WERI-Rb-1 (cell line): ENCODE results near the gene ZFYVE1.
"Not testable (repeated sequence)": the region's sequence is repeated elsewhere in the genome, so short reads cannot be mapped to it uniquely, and the experiment has no call there.

Experiments
- DNase-seq: peaks from one replicate; pipeline ENCODE4 v3.0.0-alpha.2; 2020
- H3K27ac ChIP-seq: fragments of 250-450 bp; sonication (Bioruptor Pico); 2 replicates; pipeline ENCODE4 v1.5.1; 2020; ENCODE audit warnings: mild to moderate bottlenecking, moderate library complexity
- H3K27me3 ChIP-seq: fragments of 250-450 bp; sonication (Bioruptor Pico); 2 replicates; pipeline ENCODE4 v1.5.1; 2021; ENCODE audit warnings: mild to moderate bottlenecking, low read depth, moderate library complexity; ENCODE audit not compliant: insufficient read depth, severe bottlenecking
- H3K36me3 ChIP-seq: fragments of 250-450 bp; sonication (Bioruptor Pico); 2 replicates; pipeline ENCODE4 v1.5.1; 2020; ENCODE audit warnings: mild to moderate bottlenecking, moderate library complexity
- H3K4me3 ChIP-seq: 2 replicates; pipeline ENCODE4 v1.5.1; 2011; ENCODE audit warnings: low read depth, mild to moderate bottlenecking, control low read depth, low read length
- H3K9me3 ChIP-seq: fragments of 250-450 bp; sonication (Bioruptor Pico); 2 replicates; pipeline ENCODE4 v1.5.1; 2021; ENCODE audit warnings: mild to moderate bottlenecking, moderate library complexity; ENCODE audit not compliant: severe bottlenecking
- CTCF ChIP-seq: IDR thresholded peaks from 2 replicates; pipeline ENCODE4 v1.5.1; 2011; ENCODE audit warnings: low read depth, mild to moderate bottlenecking, control low read depth, inconsistent platforms, low read length

Gene ZFYVE1

GRCh38 chr14:73055251-73055650, 28.3 kb upstream of the ZFYVE1 start:
- Histone ChIP-seq H3K27me3 (no peaks in the 10 kb centered on the region), H3K36me3 (peaks cover 8% of the 10 kb centered on the region), H3K4me3 (no peak overlapping the region), H3K9me3 (no peaks in the 10 kb centered on the region), H3K27ac (no peak overlapping the region)
- DNase-seq = no peak
- TF ChIP-seq CTCF = no peak

- H3K27me3 ChIP-seq = no peaks in the 10 kb centered on the region
- H3K9me3 ChIP-seq = no peaks in the 10 kb centered on the region
- DNase-seq = peak; percentile 71
- H3K27ac ChIP-seq = peak overlapping the region; percentile 24
- no peak for TF ChIP-seq CTCF
- no peak overlapping the region for H3K4me3 ChIP-seq
- H3K36me3 ChIP-seq = no peaks in the 10 kb centered on the region
Measured at GRCh38 chr14:73049428-73049827, 22.5 kb upstream of the ZFYVE1 start.

- no peak for TF ChIP-seq CTCF
Measured at GRCh38 chr14:73047808-73048207, 20.9 kb upstream of the ZFYVE1 start.

GRCh38 chr14:73036706-73037450, 10.0 kb upstream of the ZFYVE1 start:
- H3K36me3 ChIP-seq, H3K9me3 ChIP-seq, H3K27ac ChIP-seq, H3K27me3 ChIP-seq, H3K4me3 ChIP-seq, DNase-seq: not testable (repeated sequence)

More at GRCh38 chr14:73047808-73048207, 20.9 kb upstream of the ZFYVE1 start:
- no peak for DNase-seq
- Histone ChIP-seq H3K27ac (no peak overlapping the region), H3K9me3 (no peaks in the 10 kb centered on the region), H3K36me3 (no peaks in the 10 kb centered on the region), H3K27me3 (no peaks in the 10 kb centered on the region), H3K4me3 (no peak overlapping the region)

GRCh38 chr14:73027984-73028383, 1.1 kb upstream of the ZFYVE1 start:
- TF ChIP-seq CTCF = no peak
- DNase-seq = no peak
- Histone ChIP-seq H3K27me3 (no peaks in the 10 kb centered on the region), H3K9me3 (no peaks in the 10 kb centered on the region), H3K4me3 (no peak overlapping the region), H3K36me3 (peaks cover 14% of the 10 kb centered on the region), H3K27ac (no peak overlapping the region)

- TF ChIP-seq CTCF = no peak
- H3K4me3 ChIP-seq = peak overlapping the region; percentile 79
- H3K27me3 ChIP-seq = no peaks in the 10 kb centered on the region
- peaks cover 16% of the 10 kb centered on the region for H3K36me3 ChIP-seq
- no peaks in the 10 kb centered on the region for H3K9me3 ChIP-seq
- DNase-seq = no peak
- H3K27ac ChIP-seq = no peak overlapping the region
Measured at GRCh38 chr14:73027546-73027945, 640 bp upstream of the ZFYVE1 start.
